Measurements from ENCODE around the gene ACAD11. TPM values are rescaled to one million over a fixed set of nuclear protein-coding genes. Genes with fewer than 3 reads are reported as not detected.

Gene ACAD11
- total and polyA plus RNA-seq, 4 donors, result 52.2 to 357 (median 65.6) TPM

DNA sequence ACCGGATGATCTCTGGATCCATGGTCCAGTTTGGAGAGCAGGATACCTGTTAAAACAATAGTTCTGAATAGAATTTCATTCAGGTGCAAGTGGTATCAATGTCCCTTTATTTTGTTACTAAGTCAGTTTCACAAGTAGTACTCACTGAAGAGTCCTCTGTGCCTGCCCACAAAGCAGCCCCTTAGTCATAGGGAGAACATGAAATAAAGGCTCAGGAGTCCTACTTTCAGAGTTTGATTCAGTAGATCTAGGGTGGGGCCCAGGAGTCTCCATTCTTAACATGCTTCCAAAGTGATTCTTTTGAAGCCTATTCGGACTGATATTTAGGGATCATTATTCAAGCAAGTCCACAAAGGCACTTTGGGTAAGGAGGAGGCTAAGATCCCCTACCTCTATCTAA lies 142.3 kb downstream of the ACAD11 start:
- no peaks in the 10 kb centered on the region for H3K9me3 ChIP-seq (ENCODE audit: control insufficient read depth in 4 of 4, low read length in 3 of 4)
- no peak overlapping the region for H3K4me3 ChIP-seq (ENCODE audit: low read depth in 1 of 3, low read length in 3 of 3)
- no peak overlapping the region for H3K27ac ChIP-seq (ENCODE audit: low read depth in 1 of 2, low read length in 2 of 2)
- H3K9ac ChIP-seq (ENCODE audit: low read depth in 1 of 2, low read length in 2 of 2), result no peak overlapping the region
- H3K36me3 ChIP-seq (ENCODE audit: control insufficient read depth in 4 of 4, insufficient read depth in 3 of 4, low read depth in 1 of 4, low read length in 3 of 4), result peaks cover 2 to 42% (median 36%) of the 10 kb centered on the region in 4 donors
- over 99% methylated on average over 2 of the region's 2 CpGs for WGBS
- TF ChIP-seq FOXA1 (IDR thresholded peaks at IDR 0.05) (no peak), HNF4A (conservative IDR thresholded peaks at IDR 0.05) (no peak), JUND (IDR thresholded peaks at IDR 0.05) (no peak), YY1 (IDR thresholded peaks at IDR 0.05) (no peak), SP1 (IDR thresholded peaks at IDR 0.05) (no peak), TAF1 (conservative IDR thresholded peaks at IDR 0.05) (no peak)
- TF ChIP-seq, protein P1, sequence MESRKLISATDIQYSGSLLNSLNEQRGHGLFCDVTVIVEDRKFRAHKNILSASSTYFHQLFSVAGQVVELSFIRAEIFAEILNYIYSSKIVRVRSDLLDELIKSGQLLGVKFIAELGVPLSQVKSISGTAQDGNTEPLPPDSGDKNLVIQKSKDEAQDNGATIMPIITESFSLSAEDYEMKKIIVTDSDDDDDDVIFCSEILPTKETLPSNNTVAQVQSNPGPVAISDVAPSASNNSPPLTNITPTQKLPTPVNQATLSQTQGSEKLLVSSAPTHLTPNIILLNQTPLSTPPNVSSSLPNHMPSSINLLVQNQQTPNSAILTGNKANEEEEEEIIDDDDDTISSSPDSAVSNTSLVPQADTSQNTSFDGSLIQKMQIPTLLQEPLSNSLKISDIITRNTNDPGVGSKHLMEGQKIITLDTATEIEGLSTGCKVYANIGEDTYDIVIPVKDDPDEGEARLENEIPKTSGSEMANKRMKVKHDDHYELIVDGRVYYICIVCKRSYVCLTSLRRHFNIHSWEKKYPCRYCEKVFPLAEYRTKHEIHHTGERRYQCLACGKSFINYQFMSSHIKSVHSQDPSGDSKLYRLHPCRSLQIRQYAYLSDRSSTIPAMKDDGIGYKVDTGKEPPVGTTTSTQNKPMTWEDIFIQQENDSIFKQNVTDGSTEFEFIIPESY (IDR thresholded peaks at IDR 0.05), result no peak
- TF ChIP-seq, protein P2, sequence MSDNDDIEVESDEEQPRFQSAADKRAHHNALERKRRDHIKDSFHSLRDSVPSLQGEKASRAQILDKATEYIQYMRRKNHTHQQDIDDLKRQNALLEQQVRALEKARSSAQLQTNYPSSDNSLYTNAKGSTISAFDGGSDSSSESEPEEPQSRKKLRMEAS (IDR thresholded peaks at IDR 0.05), result no peak
- no peaks in the 10 kb centered on the region for H3K4me1 ChIP-seq (ENCODE audit: control insufficient read depth in 4 of 4, insufficient read depth in 4 of 4, low read length in 3 of 4)
- no peaks in the 10 kb centered on the region for H3K27me3 ChIP-seq (ENCODE audit: control insufficient read depth in 4 of 4, insufficient read depth in 4 of 4, low read length in 3 of 4)
- DNase-seq (ENCODE audit: low spot score), result no peak

DNA sequence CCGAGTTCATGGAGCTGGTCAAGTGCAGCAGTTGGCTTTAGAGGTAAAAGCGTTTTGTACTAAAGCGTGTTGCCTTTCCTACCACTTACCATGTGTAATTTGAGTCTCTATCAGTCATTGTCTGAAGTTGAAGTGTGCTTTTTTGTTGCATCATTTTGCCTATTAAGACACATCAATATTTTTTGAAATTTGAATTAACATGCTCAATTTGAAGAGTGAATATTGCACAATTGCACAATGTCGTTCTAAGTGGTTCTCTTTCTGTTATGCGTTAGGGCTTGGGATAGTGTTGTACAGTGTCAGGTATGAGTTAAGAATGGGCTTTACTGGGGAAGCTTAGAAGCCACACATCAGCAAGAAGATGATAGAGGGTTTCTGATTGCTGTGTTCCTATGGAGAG lies 146.6 kb downstream of the ACAD11 start:
- H3K4me1 ChIP-seq (ENCODE audit: control insufficient read depth in 4 of 4, insufficient read depth in 4 of 4, low read length in 3 of 4), result no peaks in the 10 kb centered on the region
- WGBS, result 96% methylated on average over 5 of the region's 5 CpGs
- H3K36me3 ChIP-seq (ENCODE audit: control insufficient read depth in 4 of 4, insufficient read depth in 3 of 4, low read depth in 1 of 4, low read length in 3 of 4), result peaks cover 5 to 47% (median 38%) of the 10 kb centered on the region in 4 donors

DNA sequence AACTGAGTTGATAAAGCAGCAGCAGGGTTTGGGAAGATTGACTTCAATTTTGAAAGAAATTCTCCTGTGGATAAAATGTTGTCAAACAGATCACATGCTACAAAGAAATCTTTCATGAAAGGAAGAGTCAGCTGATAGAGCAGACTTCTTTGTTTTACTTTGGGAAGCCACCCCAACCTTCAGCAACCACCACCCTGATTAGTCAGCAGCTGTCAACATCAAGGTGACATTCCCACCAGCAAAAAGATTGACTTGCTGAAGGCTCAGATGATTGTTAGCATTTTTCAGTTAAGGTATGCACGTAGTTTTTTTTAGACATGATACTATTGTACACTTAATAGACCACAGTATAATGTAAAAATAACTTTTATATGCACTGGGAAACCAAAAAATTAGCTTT lies 150.1 kb downstream of the ACAD11 start:
- no peaks in the 10 kb centered on the region for H3K4me1 ChIP-seq (ENCODE audit: control insufficient read depth in 4 of 4, insufficient read depth in 4 of 4, low read length in 3 of 4)
- H3K36me3 ChIP-seq (ENCODE audit: control insufficient read depth in 4 of 4, insufficient read depth in 3 of 4, low read depth in 1 of 4, low read length in 3 of 4), result peaks cover 4 to 45% (median 32%) of the 10 kb centered on the region in 4 donors
- WGBS, result 97% methylated on average over 1 of the region's 1 CpG

More for the DNA sequence above, 146.6 kb downstream of the ACAD11 start:
- H3K27ac ChIP-seq (ENCODE audit: low read depth in 1 of 2, low read length in 2 of 2), result no peak overlapping the region
- H3K27me3 ChIP-seq (ENCODE audit: control insufficient read depth in 4 of 4, insufficient read depth in 4 of 4, low read length in 3 of 4), result no peaks in the 10 kb centered on the region
- no peak overlapping the region for H3K4me3 ChIP-seq (ENCODE audit: low read depth in 1 of 3, low read length in 3 of 3)
- no peak for TF ChIP-seq NR2F2 (IDR thresholded peaks at IDR 0.05)
- no peaks in the 10 kb centered on the region for H3K9me3 ChIP-seq (ENCODE audit: control insufficient read depth in 4 of 4, low read length in 3 of 4)
- DNase-seq (ENCODE audit: low spot score), result no peak
- H3K9ac ChIP-seq (ENCODE audit: low read depth in 1 of 2, low read length in 2 of 2), result no peak overlapping the region

DNA sequence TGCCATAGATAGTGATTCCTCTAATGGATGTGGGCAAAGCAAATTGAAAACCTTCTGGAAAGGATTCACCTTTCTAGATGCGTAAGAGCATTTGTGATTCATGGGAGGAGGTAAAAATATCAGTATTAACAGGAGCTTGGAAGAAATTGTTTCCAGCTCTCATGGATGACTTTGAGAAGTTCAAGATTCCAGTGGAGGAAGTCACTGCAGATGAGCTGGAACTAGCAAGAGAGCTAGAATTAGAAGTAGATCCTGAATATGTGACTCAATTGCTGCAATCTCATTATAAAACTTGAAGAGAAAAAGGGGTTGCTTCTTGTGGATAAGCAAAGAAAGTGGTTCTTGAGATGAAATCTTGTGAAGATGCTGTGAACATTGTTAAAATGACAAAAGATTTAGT lies 150.5 kb downstream of the ACAD11 start:
- Histone ChIP-seq H3K36me3 (ENCODE audit: control insufficient read depth in 4 of 4, insufficient read depth in 3 of 4, low read depth in 1 of 4, low read length in 3 of 4) (peaks cover 4 to 47% (median 29%) of the 10 kb centered on the region in 4 donors), H3K4me1 (ENCODE audit: control insufficient read depth in 4 of 4, insufficient read depth in 4 of 4, low read length in 3 of 4) (no peaks in the 10 kb centered on the region), H3K27me3 (ENCODE audit: control insufficient read depth in 4 of 4, insufficient read depth in 4 of 4, low read length in 3 of 4) (no peaks in the 10 kb centered on the region), H3K9ac (ENCODE audit: low read depth in 1 of 2, low read length in 2 of 2) (no peak overlapping the region), H3K9me3 (ENCODE audit: control insufficient read depth in 4 of 4, low read length in 3 of 4) (no peaks in the 10 kb centered on the region), H3K4me3 (ENCODE audit: low read depth in 1 of 3, low read length in 3 of 3) (no peak overlapping the region), H3K27ac (ENCODE audit: low read depth in 1 of 2, low read length in 2 of 2) (no peak overlapping the region)
- TF ChIP-seq RAD21 (IDR thresholded peaks at IDR 0.05) (no peak), HNF4A (conservative IDR thresholded peaks at IDR 0.05) (no peak), NR2F2 (IDR thresholded peaks at IDR 0.05) (no peak), TAF1 (conservative IDR thresholded peaks at IDR 0.05) (no peak)
- TF ChIP-seq, protein P3, sequence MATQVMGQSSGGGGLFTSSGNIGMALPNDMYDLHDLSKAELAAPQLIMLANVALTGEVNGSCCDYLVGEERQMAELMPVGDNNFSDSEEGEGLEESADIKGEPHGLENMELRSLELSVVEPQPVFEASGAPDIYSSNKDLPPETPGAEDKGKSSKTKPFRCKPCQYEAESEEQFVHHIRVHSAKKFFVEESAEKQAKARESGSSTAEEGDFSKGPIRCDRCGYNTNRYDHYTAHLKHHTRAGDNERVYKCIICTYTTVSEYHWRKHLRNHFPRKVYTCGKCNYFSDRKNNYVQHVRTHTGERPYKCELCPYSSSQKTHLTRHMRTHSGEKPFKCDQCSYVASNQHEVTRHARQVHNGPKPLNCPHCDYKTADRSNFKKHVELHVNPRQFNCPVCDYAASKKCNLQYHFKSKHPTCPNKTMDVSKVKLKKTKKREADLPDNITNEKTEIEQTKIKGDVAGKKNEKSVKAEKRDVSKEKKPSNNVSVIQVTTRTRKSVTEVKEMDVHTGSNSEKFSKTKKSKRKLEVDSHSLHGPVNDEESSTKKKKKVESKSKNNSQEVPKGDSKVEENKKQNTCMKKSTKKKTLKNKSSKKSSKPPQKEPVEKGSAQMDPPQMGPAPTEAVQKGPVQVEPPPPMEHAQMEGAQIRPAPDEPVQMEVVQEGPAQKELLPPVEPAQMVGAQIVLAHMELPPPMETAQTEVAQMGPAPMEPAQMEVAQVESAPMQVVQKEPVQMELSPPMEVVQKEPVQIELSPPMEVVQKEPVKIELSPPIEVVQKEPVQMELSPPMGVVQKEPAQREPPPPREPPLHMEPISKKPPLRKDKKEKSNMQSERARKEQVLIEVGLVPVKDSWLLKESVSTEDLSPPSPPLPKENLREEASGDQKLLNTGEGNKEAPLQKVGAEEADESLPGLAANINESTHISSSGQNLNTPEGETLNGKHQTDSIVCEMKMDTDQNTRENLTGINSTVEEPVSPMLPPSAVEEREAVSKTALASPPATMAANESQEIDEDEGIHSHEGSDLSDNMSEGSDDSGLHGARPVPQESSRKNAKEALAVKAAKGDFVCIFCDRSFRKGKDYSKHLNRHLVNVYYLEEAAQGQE (IDR thresholded peaks at IDR 0.05), result no peak
- DNase-seq (ENCODE audit: low spot score), result no peak
- WGBS, result 97% methylated on average over 1 of the region's 1 CpG

More for the DNA sequence above, 150.1 kb downstream of the ACAD11 start:
- no peaks in the 10 kb centered on the region for H3K9me3 ChIP-seq (ENCODE audit: control insufficient read depth in 4 of 4, low read length in 3 of 4)
- H3K27ac ChIP-seq (ENCODE audit: low read depth in 1 of 2, low read length in 2 of 2), result no peak overlapping the region
- H3K27me3 ChIP-seq (ENCODE audit: control insufficient read depth in 4 of 4, insufficient read depth in 4 of 4, low read length in 3 of 4), result no peaks in the 10 kb centered on the region
- no peak overlapping the region for H3K9ac ChIP-seq (ENCODE audit: low read depth in 1 of 2, low read length in 2 of 2)
- TF ChIP-seq, protein P4, sequence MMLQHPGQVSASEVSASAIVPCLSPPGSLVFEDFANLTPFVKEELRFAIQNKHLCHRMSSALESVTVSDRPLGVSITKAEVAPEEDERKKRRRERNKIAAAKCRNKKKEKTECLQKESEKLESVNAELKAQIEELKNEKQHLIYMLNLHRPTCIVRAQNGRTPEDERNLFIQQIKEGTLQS (IDR thresholded peaks at IDR 0.05), result no peak
- no peak for TF ChIP-seq RXRA (IDR thresholded peaks at IDR 0.05)
- DNase-seq (ENCODE audit: low spot score), result no peak
- H3K4me3 ChIP-seq (ENCODE audit: low read depth in 1 of 3, low read length in 3 of 3), result no peak overlapping the region

Data from liver (tissue), 9 donors.